GM23248 (cell line): ENCODE results near the gene GFOD1. TPM values are rescaled to one million over a fixed set of nuclear protein-coding genes. Genes with fewer than 3 reads are reported as not detected.
A peak's percentile ranks its signal among the peaks of the same experiment; 100 is the strongest.

Experiments used
- DNase-seq: peaks from one replicate; pipeline ENCODE4 v3.0.0-alpha.2; 2015
- H2AFZ ChIP-seq: fragments of 200-600 bp; sonication (generic); 2 replicates; pipeline ENCODE4 v1.6.1; 2016; ENCODE audit warnings: antibody characterized with exemption
- H3F3A ChIP-seq: fragments of 200-600 bp; sonication (generic); 2 replicates; pipeline ENCODE4 v1.6.1; 2016; ENCODE audit warnings: mild to moderate bottlenecking, antibody characterized with exemption, mixed run types; ENCODE audit not compliant: insufficient read depth
- H3K27ac ChIP-seq: fragments of 200-600 bp; sonication (generic); 2 replicates; pipeline ENCODE4 v1.5.1; 2016; ENCODE audit warnings: mild to moderate bottlenecking
- H3K27me3 ChIP-seq: fragments of 200-600 bp; sonication (generic); replicated peaks from 2 replicates; pipeline ENCODE4 v1.6.1; 2016; ENCODE audit warnings: mild to moderate bottlenecking; ENCODE audit not compliant: insufficient read depth
- H3K36me3 ChIP-seq: fragments of 200-600 bp; sonication (generic); 2 replicates; pipeline ENCODE4 v1.6.1; 2016; ENCODE audit warnings: low read depth, mild to moderate bottlenecking
- H3K4me1 ChIP-seq: fragments of 200-600 bp; sonication (generic); 2 replicates; pipeline ENCODE4 v1.6.1; 2016; ENCODE audit warnings: mild to moderate bottlenecking; ENCODE audit not compliant: insufficient read depth
- H3K4me2 ChIP-seq: fragments of 200-600 bp; sonication (generic); one replicate; pipeline ENCODE4 v1.6.1; 2016; ENCODE audit warnings: mild to moderate bottlenecking; ENCODE audit not compliant: unreplicated experiment
- H3K4me3 ChIP-seq: fragments of 200-600 bp; sonication (generic); 2 replicates; pipeline ENCODE4 v1.5.1; 2016; ENCODE audit warnings: mild to moderate bottlenecking
- H3K79me2 ChIP-seq: fragments of 200-600 bp; sonication (generic); 2 replicates; pipeline ENCODE4 v1.6.1; 2016; ENCODE audit warnings: mild to moderate bottlenecking; ENCODE audit not compliant: insufficient read depth
- H3K9ac ChIP-seq: fragments of 200-600 bp; sonication (generic); 2 replicates; pipeline ENCODE4 v1.6.1; 2016; ENCODE audit warnings: mild to moderate bottlenecking
- H3K9me2 ChIP-seq: fragments of 200-600 bp; sonication (generic); 2 replicates; pipeline ENCODE4 v1.6.1; 2016; ENCODE audit warnings: mixed run types, mild to moderate bottlenecking, moderate library complexity; ENCODE audit not compliant: insufficient read depth
- H3K9me3 ChIP-seq: fragments of 200-600 bp; sonication (generic); one replicate; pipeline ENCODE4 v1.6.1; 2017; ENCODE audit warnings: low read depth
- H4K20me1 ChIP-seq: fragments of 200-600 bp; sonication (generic); 2 replicates; pipeline ENCODE4 v1.6.0; 2016; ENCODE audit not compliant: insufficient read depth
- EZH2 ChIP-seq: fragments of 200-600 bp; sonication (generic); IDR thresholded peaks from 2 replicates; pipeline ENCODE4 v1.6.1; 2018; ENCODE audit warnings: antibody characterized with exemption, mild to moderate bottlenecking; ENCODE audit not compliant: insufficient read depth, poor library complexity, severe bottlenecking
- EZH2phosphoT487 ChIP-seq: fragments of 200-600 bp; sonication (generic); IDR thresholded peaks from 2 replicates; pipeline ENCODE4 v1.6.1; 2018; ENCODE audit warnings: antibody characterized with exemption, moderate library complexity, mild to moderate bottlenecking, low read depth; ENCODE audit not compliant: insufficient read depth
- WGBS, 2 experiments: methylation state at CpG; one replicate each; pipeline ENCODE4 v1.1.6; 2015 to 2017; ENCODE audit warnings: low lambda C conversion rate in 2 of 2, low coverage in 1 of 2; ENCODE audit errors: missing lambda C conversion rate in 2 of 2; 5-methylcytosine and 5-hydroxymethylcytosine counted together
- in situ Hi-C: fragments of 300-500 bp; cut with MboI; formaldehyde crosslinking; loops from 2 replicates; pipeline ENCODE4 v1.15.0; 2020
- polyA plus RNA-seq: library from polyadenylated mRNA; unstranded; fragments of >200 nt; fragmentation: Nextera tagmentation; extraction: Ambion mirVana; gene quantifications from 2 replicates; pipeline ENCODE4 v1.2.1, GENCODE V29; 2016
- total RNA-seq: library from RNA; depleted of rRNA; stranded (reverse); fragments of >200 nt; shearing (Covaris generic); gene quantifications from 2 replicates; pipeline ENCODE4 v1.2.3, GENCODE V29; 2014

GFOD1 gene
- total and polyA plus RNA-seq, 2 experiments from 2014 or later, result 0.84 to 0.97 TPM

DNA sequence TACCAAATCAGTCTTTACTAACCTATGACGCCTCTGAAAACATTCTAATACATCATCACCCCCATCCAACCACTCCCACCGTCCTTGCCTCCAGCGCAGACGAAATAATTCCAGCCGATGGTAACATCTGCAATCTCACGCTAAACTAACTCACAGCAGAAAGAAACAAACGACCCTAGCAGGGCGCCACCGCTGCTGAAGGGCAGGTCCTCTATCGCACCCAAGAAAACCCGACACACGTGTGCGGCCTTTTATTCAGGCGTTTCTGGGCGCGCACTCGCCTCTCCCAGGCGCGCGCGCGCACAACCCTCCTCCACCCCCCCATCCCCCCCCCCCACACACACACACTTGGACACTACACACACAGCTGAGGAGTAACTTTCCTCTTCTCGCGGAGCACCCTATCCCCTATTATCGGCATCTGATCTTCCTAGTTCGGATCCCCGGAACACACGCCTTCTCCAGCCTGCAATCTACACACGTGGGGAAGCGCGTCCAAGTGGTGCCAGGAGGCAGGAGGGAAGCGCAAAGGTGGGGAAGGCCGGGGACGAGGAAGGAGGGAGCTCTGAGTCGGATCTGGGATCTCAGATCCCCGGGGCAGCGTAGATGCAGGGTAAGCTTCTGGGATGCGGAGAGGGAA lies 1.4 kb downstream of the GFOD1 start:
- Histone ChIP-seq H3K27me3 (no peaks in the 10 kb centered on the region), H3K4me2 (peak overlapping the region; percentile 90), H3K4me3 (peak overlapping the region; percentile 71), H3K9ac (peak overlapping the region; percentile 69), H3K4me1 (peaks cover 5% of the 10 kb centered on the region; the same call in 1 of the 2 replicates), H2AFZ (peak overlapping the region; percentile 88), H4K20me1 (no peaks in the 10 kb centered on the region), H3K36me3 (no peaks in the 10 kb centered on the region), H3K9me3 (no peaks in the 10 kb centered on the region), H3K79me2 (no peaks in the 10 kb centered on the region), H3F3A (no peaks in the 10 kb centered on the region), H3K9me2 (no peaks in the 10 kb centered on the region), H3K27ac (no peak overlapping the region)
- TF ChIP-seq EZH2, result no peak
- no peak for TF ChIP-seq EZH2phosphoT487
- peak; percentile 64 for DNase-seq
- 1% methylated on average over 24 to 30 of the region's 38 CpGs for WGBS, 2 experiments
- in situ Hi-C loops, result no loop called here

DNA sequence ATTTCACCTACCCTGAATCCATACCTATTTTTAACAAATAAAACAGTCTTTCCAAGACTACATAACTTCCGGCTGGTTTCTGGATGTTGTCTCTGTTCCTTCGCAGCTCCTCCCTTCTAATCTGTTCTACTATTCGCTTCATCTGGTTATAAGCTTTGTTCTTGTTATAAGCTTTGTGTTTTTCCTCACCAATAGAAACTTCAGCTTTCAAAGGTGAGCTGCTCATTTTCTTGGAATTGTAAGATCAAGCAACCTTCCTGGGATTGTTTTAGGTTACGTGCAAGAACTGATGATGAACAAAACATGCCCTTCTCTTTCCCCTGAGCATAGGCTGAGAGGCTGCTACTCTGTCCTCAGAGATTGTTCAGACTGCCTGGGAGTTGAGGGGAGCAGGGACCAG lies 2.1 kb downstream of the GFOD1 start:
- Histone ChIP-seq H3K36me3 (no peaks in the 10 kb centered on the region), H3F3A (no peaks in the 10 kb centered on the region), H3K9me2 (no peaks in the 10 kb centered on the region), H3K27me3 (no peaks in the 10 kb centered on the region), H3K9ac (peak overlapping the region; percentile 69; the same call in 1 of the 2 replicates), H3K9me3 (no peaks in the 10 kb centered on the region), H3K4me2 (no peak overlapping the region), H3K4me3 (peak overlapping the region; percentile 71), H2AFZ (peak overlapping the region; percentile 88), H3K79me2 (no peaks in the 10 kb centered on the region), H3K4me1 (peaks cover 12% of the 10 kb centered on the region; the same call in 1 of the 2 replicates), H4K20me1 (no peaks in the 10 kb centered on the region), H3K27ac (no peak overlapping the region)
- no peak for DNase-seq
- TF ChIP-seq EZH2phosphoT487 (no peak), EZH2 (no peak)
- 92% methylated on average over 4 of the region's 4 CpGs for WGBS, 2 experiments
- in situ Hi-C loops, result no loop called here

DNA sequence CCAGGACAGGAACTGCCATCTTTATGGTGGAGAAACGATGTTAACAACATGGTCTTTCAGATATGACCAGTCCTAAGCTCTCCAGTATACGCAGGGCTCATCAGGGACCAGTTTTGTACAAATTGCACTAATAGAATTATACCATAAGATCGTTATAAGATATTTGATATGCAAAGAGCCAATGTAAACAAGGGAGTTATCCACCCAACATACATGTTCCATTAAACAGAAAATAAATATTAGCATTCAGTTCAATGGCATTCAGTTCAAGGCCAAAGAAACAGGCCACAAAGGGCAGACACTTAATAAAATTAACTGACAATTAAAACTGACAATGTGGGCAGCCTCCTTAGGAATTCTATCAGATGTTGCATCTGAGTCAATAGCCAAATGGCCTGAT lies 2.6 kb downstream of the GFOD1 start:
- Histone ChIP-seq H3K79me2 (no peaks in the 10 kb centered on the region), H3K27ac (no peak overlapping the region), H3K9me3 (no peaks in the 10 kb centered on the region), H4K20me1 (no peaks in the 10 kb centered on the region), H3K9ac (no peak overlapping the region), H3K36me3 (no peaks in the 10 kb centered on the region), H3K4me2 (no peak overlapping the region), H3K27me3 (no peaks in the 10 kb centered on the region), H3K4me3 (no peak overlapping the region), H3K4me1 (peaks cover 14% of the 10 kb centered on the region; the same call in 1 of the 2 replicates), H2AFZ (no peak overlapping the region), H3F3A (no peaks in the 10 kb centered on the region), H3K9me2 (no peaks in the 10 kb centered on the region)
- 99% methylated on average over 3 of the region's 3 CpGs for WGBS, 2 experiments
- TF ChIP-seq EZH2, result no peak
- TF ChIP-seq EZH2phosphoT487, result no peak
- in situ Hi-C loops, result no loop called here
- no peak for DNase-seq

DNA sequence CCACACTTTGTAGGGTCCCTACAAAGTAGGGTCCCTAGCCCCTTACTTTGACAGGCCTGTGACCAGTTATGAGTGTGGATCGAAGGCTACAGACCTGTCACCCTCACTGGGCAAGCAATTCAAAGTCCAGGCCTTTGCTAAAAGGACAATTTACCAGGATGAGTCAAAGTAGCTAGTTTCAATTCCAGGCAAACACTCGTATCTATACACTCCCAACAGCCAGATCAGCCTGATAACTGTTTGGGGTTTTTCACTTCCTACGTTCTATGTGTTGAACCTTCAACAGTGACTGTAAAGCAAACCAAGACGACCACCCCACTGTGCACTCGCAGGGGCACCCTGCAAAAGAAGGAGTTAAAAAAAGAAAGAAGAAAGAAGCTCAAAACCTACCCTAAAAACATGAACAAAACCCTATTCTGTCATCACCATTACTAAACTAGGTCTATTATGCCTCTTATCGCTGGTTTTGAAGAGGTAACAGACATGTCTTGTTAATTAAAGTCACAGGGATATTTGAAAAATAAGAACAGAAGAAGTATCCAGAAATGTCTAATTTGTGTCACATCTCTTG lies 3.2 kb downstream of the GFOD1 start:
- no peaks in the 10 kb centered on the region for H3K9me2 ChIP-seq
- H3K79me2 ChIP-seq, result no peaks in the 10 kb centered on the region
- DNase-seq, result no peak
- no peaks in the 10 kb centered on the region for H4K20me1 ChIP-seq
- no peak for TF ChIP-seq EZH2phosphoT487
- no peak for TF ChIP-seq EZH2
- H3K4me1 ChIP-seq, result peaks cover 14% of the 10 kb centered on the region; the same call in 1 of the 2 replicates
- no peaks in the 10 kb centered on the region for H3K36me3 ChIP-seq
- H3K4me3 ChIP-seq, result no peak overlapping the region
- no peaks in the 10 kb centered on the region for H3K9me3 ChIP-seq
- no peaks in the 10 kb centered on the region for H3F3A ChIP-seq
- no peaks in the 10 kb centered on the region for H3K27me3 ChIP-seq
- no peak overlapping the region for H3K9ac ChIP-seq
- WGBS, 2 experiments, result 94 to 98% methylated on average over 6 of the region's 6 CpGs
- in situ Hi-C loops, result no loop called here
- no peak overlapping the region for H3K27ac ChIP-seq
- no peak overlapping the region for H3K4me2 ChIP-seq
- H2AFZ ChIP-seq, result no peak overlapping the region
